Small intestine (tissue), 7 donors: ENCODE data around the gene IFNB1. TPM values are rescaled to one million over a fixed set of nuclear protein-coding genes. Genes with fewer than 3 reads are reported as not detected.

ENCODE experiments used
- DNase-seq, 2 donors: peaks; one replicate each; pipeline versions ENCODE4 v3.0.0 to v3.0.0-alpha.2; 2013
- FAIRE-seq: peaks from 2 replicates; lab custom pipeline; 2012; peaks lifted over from hg19 to GRCh38; lab: Jason Lieb, UNC
- H3K27ac ChIP-seq, 3 donors: one replicate each; pipeline ENCODE4 v1.5.1; 2013; ENCODE audit warnings: low read length in 2 of 3, mild to moderate bottlenecking in 2 of 3, control low read depth in 1 of 3, inconsistent platforms in 1 of 3, low read depth in 1 of 3, moderate library complexity in 1 of 3
- H3K27me3 ChIP-seq, 3 donors: one replicate each; pipeline ENCODE4 v1.6.1; 2013; ENCODE audit warnings: low read length in 3 of 3, inconsistent platforms in 1 of 3; ENCODE audit not compliant: control insufficient read depth in 3 of 3, insufficient read depth in 3 of 3
- H3K36me3 ChIP-seq, 3 donors: one replicate each; pipeline ENCODE4 v1.6.1; 2013; ENCODE audit warnings: low read length in 3 of 3, inconsistent platforms in 1 of 3, low read depth in 1 of 3, mild to moderate bottlenecking in 1 of 3, moderate library complexity in 1 of 3; ENCODE audit not compliant: control insufficient read depth in 3 of 3, insufficient read depth in 2 of 3
- H3K4me1 ChIP-seq, 3 donors: one replicate each; pipeline ENCODE4 v1.6.1; 2013; ENCODE audit warnings: low read length in 2 of 3, inconsistent platforms in 1 of 3, low read depth in 1 of 3, mild to moderate bottlenecking in 1 of 3, moderate library complexity in 1 of 3; ENCODE audit not compliant: control insufficient read depth in 3 of 3, insufficient read depth in 2 of 3
- H3K4me3 ChIP-seq, 3 donors: one replicate each; pipeline ENCODE4 v1.5.1; 2013; ENCODE audit warnings: low read length in 3 of 3, control low read depth in 1 of 3, inconsistent platforms in 1 of 3, low read depth in 1 of 3, mild to moderate bottlenecking in 1 of 3, moderate library complexity in 1 of 3
- H3K9me3 ChIP-seq, 2 donors: one replicate each; pipeline ENCODE4 v1.6.1; 2013; ENCODE audit warnings: low read depth in 1 of 2, low read length in 1 of 2; ENCODE audit not compliant: control insufficient read depth in 2 of 2, insufficient read depth in 1 of 2
- WGBS, 3 donors: extraction: QIAGEN DNeasy Blood & Tissue Kit; methylation state at CpG; one replicate each; pipeline ENCODE4 v1.1.7; 2013; 5-methylcytosine and 5-hydroxymethylcytosine counted together
- polyA plus RNA-seq, 4 donors: library from polyadenylated mRNA; stranded (reverse) in 3 of 4; unstranded in 1 of 4; fragments of 200-250 nt in 3 of 4; fragments of 120-200 nt in 1 of 4; gene quantifications; one replicate each; pipeline versions ENCODE4 v1.2.1 to v1.2.3, GENCODE V29; 2013
- donor health status: healthy with polysubstance abuse.
- donor health status: control.
- donor health status: control.
- donor health status: Bipolar disorder and iron deficiency.
- donor health status: healthy.

IFNB1 gene
- polyA plus RNA-seq, 4 donors, result not detected

DNA sequence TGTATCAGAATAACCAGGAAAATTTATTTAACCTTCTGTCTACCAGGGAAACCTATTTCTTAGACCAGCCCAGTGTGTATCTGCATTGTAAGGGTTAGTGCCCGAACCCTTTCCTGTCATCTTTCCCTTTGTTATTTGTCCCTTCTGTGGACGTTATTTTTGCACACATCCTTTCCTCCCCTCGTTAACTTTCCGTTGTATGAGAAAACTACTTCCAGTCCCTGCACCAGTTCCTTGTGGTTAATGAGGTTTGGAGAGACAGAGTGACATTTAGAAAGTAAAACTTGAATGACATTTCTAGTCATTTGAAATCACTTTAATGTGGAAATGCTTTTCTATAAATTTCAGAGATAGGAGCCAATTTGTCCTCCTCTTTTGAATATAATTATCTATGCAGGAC, 4.3 kb upstream of the IFNB1 start:
- FAIRE-seq (no peak), DNase-seq (peak in 1 of 2 donors; percentile 5)
- Histone ChIP-seq H3K27ac (no peak overlapping the region), H3K9me3 (peaks cover 0 to 5% of the 10 kb centered on the region in 2 donors), H3K27me3 (no peaks in the 10 kb centered on the region), H3K4me3 (no peak overlapping the region), H3K4me1 (no peaks in the 10 kb centered on the region), H3K36me3 (no peaks in the 10 kb centered on the region)
- WGBS, 3 donors, result 39 to 71% (median 57%) methylated on average over 4 of the region's 4 CpGs

DNA sequence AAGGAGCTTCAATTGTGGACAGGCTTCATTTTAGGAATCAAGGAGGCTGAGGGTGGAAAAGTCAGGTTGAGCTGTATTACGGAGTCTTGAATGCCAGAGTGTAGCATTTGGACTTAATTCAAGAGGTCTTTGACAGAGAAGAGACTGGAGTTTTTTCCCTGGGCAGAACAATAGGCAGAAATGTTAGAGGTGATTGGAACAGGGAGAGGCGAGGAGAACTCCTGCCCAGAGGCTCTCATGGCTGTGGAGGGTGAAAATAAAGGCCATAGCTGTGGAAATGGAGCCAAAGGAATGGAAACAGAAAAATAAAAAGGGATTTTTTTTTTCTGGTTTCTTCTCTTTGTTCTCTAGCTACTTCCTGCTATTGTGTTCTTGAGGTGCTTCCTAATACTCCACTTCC, 3.7 kb upstream of the IFNB1 start:
- Histone ChIP-seq H3K36me3 (no peaks in the 10 kb centered on the region), H3K9me3 (peaks cover 0 to 3% of the 10 kb centered on the region in 2 donors), H3K4me3 (no peak overlapping the region), H3K27me3 (no peaks in the 10 kb centered on the region), H3K4me1 (no peaks in the 10 kb centered on the region), H3K27ac (no peak overlapping the region)
- FAIRE-seq (no peak), DNase-seq (no peak)
- 75 to 91% (median 86%) methylated on average over 2 of the region's 2 CpGs for WGBS, 3 donors

DNA sequence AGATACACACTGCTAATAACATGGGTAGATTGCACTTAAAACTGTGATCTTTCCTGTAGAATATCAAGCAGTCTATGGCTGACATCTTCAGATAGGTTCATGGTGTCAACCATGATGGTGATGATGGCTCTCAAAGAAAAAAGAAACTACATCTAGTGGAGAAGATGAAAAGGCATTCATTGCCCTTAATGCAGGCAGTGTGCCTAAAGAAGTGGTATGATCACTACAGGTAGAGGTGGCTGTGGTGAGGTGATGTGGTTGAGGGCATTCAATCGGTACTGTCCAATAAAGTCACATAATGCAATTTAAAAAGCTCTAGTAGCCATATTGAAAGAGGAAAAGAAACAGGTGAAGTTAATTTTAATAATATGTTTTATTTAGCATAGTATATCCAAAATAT, 3.1 kb upstream of the IFNB1 start:
- no peaks in the 10 kb centered on the region for H3K4me1 ChIP-seq
- FAIRE-seq (no peak), DNase-seq (no peak)
- WGBS, 3 donors, result 84 to 100% (median 88%) methylated on average over 1 of the region's 1 CpG
- H3K27me3 ChIP-seq, result no peaks in the 10 kb centered on the region
- H3K36me3 ChIP-seq, result no peaks in the 10 kb centered on the region
- no peak overlapping the region for H3K27ac ChIP-seq
- H3K4me3 ChIP-seq, result no peak overlapping the region
- H3K9me3 ChIP-seq, result peaks cover 0 to 3% of the 10 kb centered on the region in 2 donors

GRCh38 chr9:21078702-21079101, 960 bp upstream of the IFNB1 start:
- H3K4me1 ChIP-seq, result no peaks in the 10 kb centered on the region
- H3K27ac ChIP-seq, result no peak overlapping the region
- FAIRE-seq (no peak), DNase-seq (peak in 1 of 2 donors; percentile 19)
- H3K36me3 ChIP-seq, result no peaks in the 10 kb centered on the region
- H3K4me3 ChIP-seq, result no peak overlapping the region
- WGBS, 3 donors, result 65 to 80% (median 67%) methylated on average over 1 of the region's 1 CpG
- H3K9me3 ChIP-seq, result peaks cover 0 to 3% of the 10 kb centered on the region in 2 donors
- H3K27me3 ChIP-seq, result no peaks in the 10 kb centered on the region

DNA sequence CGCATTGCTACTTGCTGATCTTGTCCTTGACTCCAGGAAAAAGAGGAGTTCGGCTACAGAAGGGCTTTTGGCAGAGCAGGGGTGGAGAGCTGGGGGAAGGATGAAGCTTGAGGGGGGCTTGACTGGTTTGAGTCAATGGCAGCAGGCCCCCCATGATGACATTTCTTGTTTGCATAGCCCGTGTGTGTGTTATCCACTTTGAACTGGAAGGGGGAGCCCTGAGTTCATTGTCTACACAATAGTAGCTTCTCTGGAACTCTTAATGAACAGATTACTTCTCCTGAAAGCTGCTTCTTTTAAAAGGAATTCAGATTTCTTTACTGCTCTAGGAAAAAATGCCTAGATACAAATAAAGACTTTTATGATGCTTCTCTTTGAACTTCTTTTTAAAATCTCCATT, 2.3 kb downstream of the IFNB1 start:
- H3K4me3 ChIP-seq, result no peak overlapping the region
- FAIRE-seq (no peak), DNase-seq (no peak)
- no peaks in the 10 kb centered on the region for H3K4me1 ChIP-seq
- H3K36me3 ChIP-seq, result no peaks in the 10 kb centered on the region
- H3K9me3 ChIP-seq, result peaks cover 0 to 3% of the 10 kb centered on the region in 2 donors
- no peaks in the 10 kb centered on the region for H3K27me3 ChIP-seq
- H3K27ac ChIP-seq, result no peak overlapping the region
- 57 to 65% (median 61%) methylated on average over 3 of the region's 3 CpGs for WGBS, 3 donors

DNA sequence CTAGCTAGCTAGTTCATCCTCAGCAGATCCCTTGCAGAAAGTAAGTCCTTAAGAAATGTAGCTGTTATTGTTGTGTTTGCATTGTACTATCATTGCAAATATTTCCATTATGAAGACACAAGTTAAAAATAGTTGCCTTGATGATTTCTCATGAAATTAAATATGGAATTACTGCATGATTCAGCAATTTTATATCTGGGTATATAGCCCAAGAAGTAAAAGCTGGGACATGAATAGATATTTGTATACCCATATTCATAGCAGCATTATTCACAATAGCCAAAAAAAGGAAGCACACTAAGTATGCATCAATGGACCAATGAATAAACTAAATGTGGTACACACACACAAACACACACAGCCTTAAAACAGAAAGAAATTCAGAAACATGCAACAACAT, 6.8 kb downstream of the IFNB1 start:
- no peaks in the 10 kb centered on the region for H3K36me3 ChIP-seq
- DNase-seq, result no peak
- no peaks in the 10 kb centered on the region for H3K27me3 ChIP-seq
- H3K9me3 ChIP-seq, result no peaks in the 10 kb centered on the region
- no peak overlapping the region for H3K27ac ChIP-seq
- no peak for FAIRE-seq
- no peaks in the 10 kb centered on the region for H3K4me1 ChIP-seq
- no peak overlapping the region for H3K4me3 ChIP-seq

GRCh38 chr9:21070171-21070571, 7.6 kb downstream of the IFNB1 start:
- H3K27me3 ChIP-seq, result no peaks in the 10 kb centered on the region
- H3K4me3 ChIP-seq, result no peak overlapping the region
- 36 to 67% (median 54%) methylated on average over 4 of the region's 4 CpGs for WGBS, 3 donors
- no peaks in the 10 kb centered on the region for H3K36me3 ChIP-seq
- H3K4me1 ChIP-seq, result no peaks in the 10 kb centered on the region
- FAIRE-seq (no peak), DNase-seq (peak in 1 of 2 donors; percentile 16)
- no peaks in the 10 kb centered on the region for H3K9me3 ChIP-seq
- H3K27ac ChIP-seq, result no peak overlapping the region

GRCh38 chr9:21060919-21061561, 16.7 kb downstream of the IFNB1 start:
- peak in 1 of 2 donors; percentile 31 for DNase-seq
- no peak overlapping the region for H3K27ac ChIP-seq
- no peak for FAIRE-seq

GRCh38 chr9:21056931-21057330, 20.8 kb downstream of the IFNB1 start:
- H3K27me3 ChIP-seq, result no peaks in the 10 kb centered on the region
- H3K4me1 ChIP-seq, result no peaks in the 10 kb centered on the region
- H3K4me3 ChIP-seq, result no peak overlapping the region
- H3K36me3 ChIP-seq, result no peaks in the 10 kb centered on the region
- no peak for DNase-seq
- no peak for FAIRE-seq
- H3K9me3 ChIP-seq, result no peaks in the 10 kb centered on the region
- H3K27ac ChIP-seq, result no peak overlapping the region
- WGBS, 3 donors, result 10 to 52% (median 36%) methylated on average over 1 of the region's 1 CpG

More at GRCh38 chr9:21060919-21061561, 16.7 kb downstream of the IFNB1 start:
- Histone ChIP-seq H3K9me3 (no peaks in the 10 kb centered on the region), H3K4me1 (no peaks in the 10 kb centered on the region), H3K36me3 (no peaks in the 10 kb centered on the region), H3K4me3 (no peak overlapping the region), H3K27me3 (no peaks in the 10 kb centered on the region)
- WGBS, 3 donors, result 49 to 53% (median 51%) methylated on average over 2 of the region's 2 CpGs
